GM21723 (cell line): ENCODE results near the gene FBXO11.
A peak's percentile ranks its signal among the peaks of the same experiment; 100 is the strongest.
"Not testable (repeated sequence)": the region's sequence is repeated elsewhere in the genome, so short reads cannot be mapped to it uniquely, and the experiment has no call there.

Experiments used
- ATAC-seq: cut with Tn5 transposase; IDR thresholded peaks from one replicate; pipeline ENCODE4 v1.9.1; 2021; ENCODE audit warnings: mild to moderate bottlenecking, moderate library complexity; ENCODE audit not compliant: unreplicated experiment

FBXO11 gene

GRCh38 chr2:47899915-47900816 lies 6.1 kb downstream of the FBXO11 start:
- no peak for ATAC-seq

DNA sequence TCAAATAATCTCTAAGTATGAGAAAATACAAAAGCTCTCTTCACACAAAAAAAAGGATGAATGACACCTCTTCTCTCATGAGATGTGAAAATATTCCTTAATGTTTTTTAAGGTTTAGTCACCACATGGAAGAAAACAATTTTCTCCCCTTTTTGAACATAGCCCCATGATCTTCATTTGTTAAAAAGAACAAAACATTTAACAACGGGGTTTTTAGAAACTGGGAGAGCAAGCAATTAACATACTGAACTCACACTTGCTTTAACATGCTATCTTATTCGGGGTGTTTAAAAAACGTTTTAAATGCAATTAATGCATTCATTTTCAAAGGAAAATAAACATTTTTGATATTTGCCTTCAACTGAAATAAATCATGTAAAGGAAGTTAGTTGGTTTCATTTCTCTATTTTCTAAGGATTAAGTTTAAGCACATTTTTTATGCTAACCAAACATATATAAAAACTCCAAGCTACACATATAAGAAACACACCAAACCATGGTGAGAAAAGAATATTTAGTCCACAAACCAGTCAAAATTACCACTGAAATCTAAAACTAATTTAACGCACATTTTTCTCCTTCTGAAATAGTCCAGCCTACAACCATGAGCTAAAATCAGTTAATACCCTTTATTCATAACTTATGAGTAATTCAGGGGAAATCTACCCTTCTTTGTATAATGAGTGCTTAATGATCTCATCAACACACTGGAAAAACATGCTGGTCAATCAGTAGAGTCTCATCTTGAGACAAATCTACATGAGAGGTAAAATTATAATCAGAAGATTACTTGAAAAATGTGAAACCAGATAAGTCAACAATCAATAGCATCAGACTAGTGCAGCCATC lies 8.2 kb downstream of the FBXO11 start:
- peak; percentile 35 for ATAC-seq

DNA sequence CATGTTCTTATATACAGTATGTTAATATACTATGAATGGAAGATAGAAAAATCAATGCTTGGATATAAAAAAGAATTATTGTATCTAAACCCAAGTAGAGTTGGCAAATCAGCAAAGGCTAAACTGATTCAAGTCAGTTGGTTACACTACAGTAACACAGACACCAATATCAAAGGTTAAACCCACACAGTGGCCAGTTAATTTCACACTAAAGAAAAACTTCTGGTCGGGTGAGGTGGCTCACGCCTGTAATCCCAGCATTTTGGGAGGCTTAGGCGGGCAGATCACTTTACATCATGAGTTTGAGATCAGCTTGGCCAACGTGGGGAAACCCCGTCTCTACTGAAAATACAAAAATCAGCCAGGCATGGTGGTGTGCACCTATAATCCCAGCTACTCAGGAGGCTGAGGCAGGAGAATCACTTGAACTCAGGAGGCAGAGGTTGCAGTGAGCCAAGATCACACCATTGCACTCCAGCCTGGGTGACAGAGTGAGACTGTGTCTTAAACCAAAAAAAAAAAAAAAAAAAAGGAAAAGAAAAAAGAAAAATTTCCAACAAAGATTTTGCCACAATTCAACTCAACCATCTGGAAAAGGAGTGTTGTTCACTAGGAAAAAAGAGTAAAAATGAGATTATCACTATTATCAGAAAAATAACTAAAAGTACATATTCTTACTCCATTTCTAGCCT lies 9.0 kb downstream of the FBXO11 start:
- ATAC-seq, result not testable (repeated sequence)

GRCh38 chr2:47896450-47896968 lies 9.8 kb downstream of the FBXO11 start:
- no peak for ATAC-seq

DNA sequence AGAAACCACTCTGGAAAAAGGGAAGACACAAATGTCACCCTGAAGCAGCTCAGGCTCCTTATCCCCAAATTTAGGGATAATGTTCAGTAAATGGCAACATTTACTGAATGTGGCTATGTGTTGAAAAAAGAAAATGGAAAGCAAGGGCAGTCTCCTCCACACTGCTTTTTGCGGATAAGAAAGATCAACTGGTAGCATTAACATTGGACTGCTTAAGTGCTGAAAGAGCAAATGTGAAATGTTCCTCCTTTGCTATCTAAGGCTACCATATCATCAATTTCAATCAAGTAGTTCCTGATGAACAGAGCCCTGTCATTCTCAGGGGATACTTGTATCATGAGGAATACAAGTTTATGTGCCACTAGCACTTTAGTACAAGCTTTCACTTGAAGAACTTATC lies 12.5 kb downstream of the FBXO11 start:
- ATAC-seq, result no peak

DNA sequence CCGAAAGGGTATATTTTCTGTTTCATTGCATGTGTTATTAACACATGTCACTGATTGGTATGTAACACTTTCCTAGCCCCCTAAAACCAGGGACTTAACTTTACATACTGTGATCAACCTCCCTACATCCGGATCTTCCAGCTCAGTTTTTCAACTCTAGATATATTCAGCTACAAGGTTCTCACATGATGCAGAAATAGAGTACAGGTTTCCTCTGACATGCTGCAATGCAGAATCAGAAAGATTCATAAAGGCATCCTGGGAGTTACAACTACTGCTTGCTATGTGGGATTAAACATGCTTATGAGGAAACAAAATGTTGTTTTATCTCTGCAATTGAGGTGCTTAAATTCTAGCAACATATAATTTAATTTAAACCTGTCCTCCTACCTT lies 14.0 kb downstream of the FBXO11 start:
- ATAC-seq, result no peak

DNA sequence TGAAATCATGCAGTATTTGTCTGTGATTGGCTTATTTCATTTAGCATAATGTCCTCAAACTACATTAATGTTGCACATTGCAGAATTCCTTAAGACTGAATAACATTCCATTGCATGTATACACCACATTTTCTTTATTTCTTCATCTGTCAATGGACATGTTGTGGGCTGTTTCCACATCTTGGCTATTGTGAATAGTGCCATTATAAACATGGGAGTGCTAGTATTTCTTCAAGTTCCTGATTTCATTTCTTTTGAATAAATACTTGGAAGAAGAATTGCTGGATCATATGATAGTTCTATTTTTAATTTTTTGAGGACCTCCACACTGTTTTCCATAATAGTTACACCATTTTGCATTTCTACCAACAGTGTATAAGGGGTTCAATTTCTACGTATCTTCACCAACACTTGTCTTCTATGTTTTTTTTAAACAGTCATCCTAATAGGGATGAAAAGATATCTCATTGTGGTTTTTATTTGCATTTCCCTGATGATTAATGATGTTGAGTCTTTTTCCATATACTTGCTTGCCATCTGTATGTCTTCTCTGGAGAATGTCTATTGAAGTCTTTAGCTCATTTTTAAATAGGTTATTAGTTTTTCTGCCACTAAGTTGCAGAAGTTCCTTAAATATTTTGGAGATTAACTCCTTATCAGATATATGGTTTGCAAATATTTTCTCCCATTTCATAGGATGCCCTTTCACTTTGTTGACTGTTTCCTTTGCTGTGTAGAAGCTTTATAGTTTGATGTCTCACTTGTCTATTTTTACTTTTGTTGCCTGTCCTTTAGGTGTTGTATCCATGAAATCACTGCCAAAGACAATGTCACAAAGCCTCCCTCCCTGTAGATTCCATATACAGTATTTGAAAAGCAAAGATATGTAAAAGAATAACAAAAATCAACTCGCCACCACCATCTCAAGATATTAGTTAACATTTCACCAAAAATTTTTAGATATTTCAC lies 14.6 kb downstream of the FBXO11 start:
- no peak for ATAC-seq

- no peak for ATAC-seq
Measured at GRCh38 chr2:47890711-47891368, 15.5 kb downstream of the FBXO11 start.

DNA sequence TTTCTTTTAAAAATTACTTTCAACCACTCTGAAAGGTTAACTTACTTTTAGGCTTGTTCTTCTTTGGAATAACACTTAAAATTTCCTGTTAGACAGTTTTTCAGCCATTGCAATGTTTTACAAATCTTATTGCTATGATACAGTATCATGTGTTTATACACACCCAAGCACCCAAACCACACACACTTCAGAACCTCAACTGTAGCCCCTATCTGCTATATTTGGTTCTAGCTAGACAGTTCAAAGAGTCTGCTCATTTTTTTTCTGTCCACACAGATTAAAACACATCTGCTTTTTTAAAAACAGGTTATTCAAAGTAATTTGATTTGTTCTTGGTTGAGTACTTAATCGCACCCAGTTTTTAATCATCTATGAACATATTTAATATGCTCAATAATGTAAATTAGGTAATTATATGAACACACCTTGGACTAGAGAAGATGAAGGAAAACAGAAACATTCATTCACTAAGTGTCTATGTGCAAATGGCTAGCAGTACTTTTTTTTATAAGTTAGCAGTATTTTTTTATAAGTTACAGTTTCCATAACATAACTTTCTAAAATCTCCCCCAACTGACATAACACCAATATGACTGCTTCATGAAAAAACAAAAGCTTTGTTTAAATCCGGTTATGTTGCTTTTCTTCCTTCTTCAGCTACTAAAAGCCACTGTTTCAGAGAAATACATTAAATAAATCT lies 17.6 kb downstream of the FBXO11 start:
- no peak for ATAC-seq

DNA sequence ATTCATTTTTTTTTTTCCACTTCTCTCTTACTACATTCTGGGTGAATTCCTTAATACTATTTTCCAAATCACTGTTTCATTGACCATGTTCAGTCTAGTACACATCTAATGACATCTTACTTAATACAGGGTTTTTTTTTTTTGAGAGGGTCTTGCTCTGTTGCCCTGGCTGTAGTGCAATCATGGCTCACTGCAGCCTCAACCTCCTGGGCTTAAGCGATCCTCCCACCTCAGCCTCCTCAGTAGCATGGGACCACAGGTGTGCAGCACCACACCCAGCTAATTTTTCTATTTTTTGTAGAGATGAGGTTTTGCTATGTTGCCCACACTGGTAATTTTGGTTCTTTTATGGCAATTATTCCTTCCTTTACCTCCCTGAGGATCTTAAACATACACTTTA lies 29.4 kb downstream of the FBXO11 start:
- no peak for ATAC-seq

- no peak for ATAC-seq
Measured at GRCh38 chr2:47872941-47873340, 33.4 kb downstream of the FBXO11 start.

- no peak for ATAC-seq
Measured at GRCh38 chr2:47870641-47871540, 35.4 kb downstream of the FBXO11 start.

- no peak for ATAC-seq
Measured at GRCh38 chr2:47869859-47870595, 36.3 kb downstream of the FBXO11 start.

- ATAC-seq, result no peak
Measured at GRCh38 chr2:47868611-47869352, 37.5 kb downstream of the FBXO11 start.

- no peak for ATAC-seq
Measured at GRCh38 chr2:47867205-47867604, 39.1 kb downstream of the FBXO11 start.

DNA sequence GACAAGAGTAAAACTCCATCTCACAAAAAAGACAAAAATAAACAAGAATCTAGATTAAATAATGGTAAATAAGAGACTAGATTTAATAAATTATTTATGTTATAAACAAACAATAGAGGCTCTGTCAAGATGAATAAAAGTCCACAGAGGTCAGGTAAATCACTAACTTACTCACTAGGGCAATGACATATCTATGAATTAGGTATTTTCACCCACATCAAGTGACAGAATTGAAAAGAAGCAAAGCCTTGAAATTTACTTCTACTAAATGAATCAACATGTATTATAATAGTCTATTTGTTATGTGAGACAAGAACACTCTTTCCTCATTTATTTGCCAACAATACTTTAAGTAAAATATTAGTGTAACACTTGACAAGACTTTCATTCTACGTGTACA lies 41.7 kb downstream of the FBXO11 start:
- no peak for ATAC-seq
